Measurements from ENCODE around the gene KRTAP23-1. TPM values are rescaled to one million over a fixed set of nuclear protein-coding genes. Genes with fewer than 3 reads are reported as not detected.

KRTAP23-1 gene
- total and polyA plus RNA-seq, 2 donors (not counting 3 experiments of a cell fraction or from before 2014, with no cell fraction given) = not detected

DNA sequence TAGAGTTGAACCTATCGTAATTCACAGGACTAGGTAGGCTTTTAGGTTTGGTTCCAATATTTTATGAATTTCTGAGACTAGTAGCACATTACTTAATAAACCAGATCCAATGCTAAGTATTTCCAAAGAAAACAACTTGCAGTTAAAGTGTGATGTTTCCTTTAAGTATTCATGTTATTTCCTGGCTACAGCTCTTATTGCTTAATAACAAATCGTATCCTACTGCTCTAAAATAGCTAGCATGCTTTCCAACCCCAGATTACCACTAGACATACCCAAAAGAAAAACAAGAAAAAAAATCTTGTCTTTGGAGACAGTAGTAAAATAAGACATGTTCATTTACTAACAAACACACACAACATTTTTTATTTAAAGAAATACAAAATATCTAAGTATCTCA, 11.8 kb downstream of the KRTAP23-1 start:
- Histone ChIP-seq H3K79me2 (ENCODE audit: control insufficient read depth, insufficient read depth, low read length) (no peaks in the 10 kb centered on the region), H3K9me3 (replicated peaks; ENCODE audit: control insufficient read depth, insufficient read depth, low read length) (peaks cover 3% of the 10 kb centered on the region), H3K4me1 (ENCODE audit: control insufficient read depth, extremely low read depth, insufficient read depth, low read length) (no peaks in the 10 kb centered on the region), H4K20me1 (replicated peaks; ENCODE audit: control insufficient read depth, extremely low read depth, insufficient read depth, low read length) (no peaks in the 10 kb centered on the region), H3K9ac (replicated peaks; ENCODE audit: extremely low read depth, insufficient read depth, low read length) (no peak overlapping the region), H3K4me2 (ENCODE audit: insufficient read depth, low read length) (no peak overlapping the region), H3K36me3 (ENCODE audit: control insufficient read depth in 2 of 2, extremely low read depth in 1 of 2, insufficient read depth in 2 of 2, low read length in 2 of 2) (no peaks in the 10 kb centered on the region), H3K27me3 (ENCODE audit: control insufficient read depth in 2 of 2, insufficient read depth in 2 of 2, low read length in 2 of 2) (no peaks in the 10 kb centered on the region), H3K4me3 (replicated peaks in 1 of 3; ENCODE audit: insufficient read depth in 1 of 3, low read depth in 1 of 3, low read length in 3 of 3) (no peak overlapping the region), H3K9me1 (replicated peaks; ENCODE audit: control insufficient read depth, extremely low read depth, insufficient read depth, low read length) (no peaks in the 10 kb centered on the region), H2AFZ (ENCODE audit: low read depth, low read length) (no peak overlapping the region), H3K27ac (ENCODE audit: insufficient read depth, low read depth, low read length) (no peak overlapping the region)
- TF ChIP-seq MYC (IDR thresholded peaks at IDR 0.05; ENCODE audit: low read depth, low read length) (no peak), JUN (IDR thresholded peaks at IDR 0.05; ENCODE audit: borderline replicate concordance, insufficient read depth, insufficient read length, low read depth) (no peak), GATA2 (IDR thresholded peaks at IDR 0.05; ENCODE audit: insufficient read depth, insufficient read length, low read depth, low read length) (no peak), EZH2 (IDR thresholded peaks at IDR 0.05; ENCODE audit: borderline replicate concordance, low read depth, low read length, severe bottlenecking) (no peak)
- no TSS peak for BruUV-seq (replicated peaks)
- intact Hi-C loops (cut with micrococcal nuclease) = no loop called here
- ChIA-PET CTCF (no interaction called here), POLR2A (no interaction called here)
- dilution Hi-C loops (cut with MboI; ENCODE audit: extremely low pct_ligation_motif_present, low sequenced_read_pairs) = no loop called here
- FAIRE-seq (no peak), DNase-seq (ENCODE audit: low read depth, low spot score) (no peak)

DNA sequence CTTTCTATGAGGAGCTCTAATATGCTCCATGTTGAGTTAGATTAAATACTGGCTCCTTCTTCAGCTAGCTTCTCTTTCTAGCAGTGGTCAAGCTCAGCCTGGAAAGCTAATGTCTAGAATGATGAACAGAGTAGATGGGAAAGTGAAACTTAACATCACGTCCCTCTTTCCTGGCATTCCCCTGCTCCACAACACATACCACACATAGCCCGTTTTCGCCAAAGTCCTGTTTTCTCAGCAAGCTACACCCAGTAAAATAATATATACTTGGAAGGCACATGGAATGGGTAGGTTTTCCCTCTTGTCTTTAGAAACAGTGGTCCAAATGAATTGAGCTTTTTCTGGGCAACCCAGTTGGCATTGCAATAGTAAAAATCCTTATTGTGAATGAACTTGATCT, 14.7 kb downstream of the KRTAP23-1 start:
- TF ChIP-seq MYC (IDR thresholded peaks at IDR 0.05; ENCODE audit: low read depth, low read length) (no peak), FOS (IDR thresholded peaks at IDR 0.05; ENCODE audit: borderline replicate concordance, insufficient read depth, low read length) (no peak), POLR2AphosphoS5 (IDR thresholded peaks at IDR 0.05; ENCODE audit: insufficient read depth, low read depth, low read length) (no peak), POLR2A (IDR thresholded peaks at IDR 0.05; ENCODE audit: low read depth, low read length) (no peak), JUN (IDR thresholded peaks at IDR 0.05; ENCODE audit: borderline replicate concordance, insufficient read depth, insufficient read length, low read depth) (no peak), EZH2 (IDR thresholded peaks at IDR 0.05; ENCODE audit: borderline replicate concordance, low read depth, low read length, severe bottlenecking) (no peak), GATA2 (IDR thresholded peaks at IDR 0.05; ENCODE audit: insufficient read depth, insufficient read length, low read depth, low read length) (no peak)
- TF ChIP-seq, protein P1, sequence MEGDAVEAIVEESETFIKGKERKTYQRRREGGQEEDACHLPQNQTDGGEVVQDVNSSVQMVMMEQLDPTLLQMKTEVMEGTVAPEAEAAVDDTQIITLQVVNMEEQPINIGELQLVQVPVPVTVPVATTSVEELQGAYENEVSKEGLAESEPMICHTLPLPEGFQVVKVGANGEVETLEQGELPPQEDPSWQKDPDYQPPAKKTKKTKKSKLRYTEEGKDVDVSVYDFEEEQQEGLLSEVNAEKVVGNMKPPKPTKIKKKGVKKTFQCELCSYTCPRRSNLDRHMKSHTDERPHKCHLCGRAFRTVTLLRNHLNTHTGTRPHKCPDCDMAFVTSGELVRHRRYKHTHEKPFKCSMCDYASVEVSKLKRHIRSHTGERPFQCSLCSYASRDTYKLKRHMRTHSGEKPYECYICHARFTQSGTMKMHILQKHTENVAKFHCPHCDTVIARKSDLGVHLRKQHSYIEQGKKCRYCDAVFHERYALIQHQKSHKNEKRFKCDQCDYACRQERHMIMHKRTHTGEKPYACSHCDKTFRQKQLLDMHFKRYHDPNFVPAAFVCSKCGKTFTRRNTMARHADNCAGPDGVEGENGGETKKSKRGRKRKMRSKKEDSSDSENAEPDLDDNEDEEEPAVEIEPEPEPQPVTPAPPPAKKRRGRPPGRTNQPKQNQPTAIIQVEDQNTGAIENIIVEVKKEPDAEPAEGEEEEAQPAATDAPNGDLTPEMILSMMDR (IDR thresholded peaks at IDR 0.05; ENCODE audit: extremely low read depth in 1 of 2, insufficient read depth in 1 of 2, low read depth in 1 of 2, low read length in 2 of 2) = no peak
- TF ChIP-seq, protein P2, sequence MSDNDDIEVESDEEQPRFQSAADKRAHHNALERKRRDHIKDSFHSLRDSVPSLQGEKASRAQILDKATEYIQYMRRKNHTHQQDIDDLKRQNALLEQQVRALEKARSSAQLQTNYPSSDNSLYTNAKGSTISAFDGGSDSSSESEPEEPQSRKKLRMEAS (IDR thresholded peaks at IDR 0.05; ENCODE audit: insufficient read depth, insufficient read length) = no peak
- ChIA-PET POLR2A (no interaction called here), CTCF (no interaction called here)
- Histone ChIP-seq H3K9me3 (replicated peaks; ENCODE audit: control insufficient read depth, insufficient read depth, low read length) (peaks cover 3% of the 10 kb centered on the region), H3K79me2 (ENCODE audit: control insufficient read depth, insufficient read depth, low read length) (no peaks in the 10 kb centered on the region), H2AFZ (ENCODE audit: low read depth, low read length) (no peak overlapping the region), H3K27ac (ENCODE audit: insufficient read depth, low read depth, low read length) (no peak overlapping the region), H3K27me3 (ENCODE audit: control insufficient read depth in 2 of 2, insufficient read depth in 2 of 2, low read length in 2 of 2) (no peaks in the 10 kb centered on the region), H3K9ac (replicated peaks; ENCODE audit: extremely low read depth, insufficient read depth, low read length) (no peak overlapping the region), H3K4me3 (replicated peaks in 1 of 3; ENCODE audit: insufficient read depth in 1 of 3, low read depth in 1 of 3, low read length in 3 of 3) (no peak overlapping the region), H3K36me3 (ENCODE audit: control insufficient read depth in 2 of 2, extremely low read depth in 1 of 2, insufficient read depth in 2 of 2, low read length in 2 of 2) (no peaks in the 10 kb centered on the region), H4K20me1 (replicated peaks; ENCODE audit: control insufficient read depth, extremely low read depth, insufficient read depth, low read length) (no peaks in the 10 kb centered on the region), H3K4me1 (ENCODE audit: control insufficient read depth, extremely low read depth, insufficient read depth, low read length) (no peaks in the 10 kb centered on the region), H3K9me1 (replicated peaks; ENCODE audit: control insufficient read depth, extremely low read depth, insufficient read depth, low read length) (no peaks in the 10 kb centered on the region), H3K4me2 (ENCODE audit: insufficient read depth, low read length) (no peak overlapping the region)
- BruUV-seq (replicated peaks) = no TSS peak
- FAIRE-seq = no peak
- dilution Hi-C loops (cut with MboI; ENCODE audit: extremely low pct_ligation_motif_present, low sequenced_read_pairs) = no loop called here
- intact Hi-C loops (cut with micrococcal nuclease) = no loop called here
- DNase-seq (ENCODE audit: low read depth, low spot score) = no peak
